Epidermal melanocyte (primary cell): ENCODE data around the gene TSSK3.
"Not testable (repeated sequence)": the region's sequence is repeated elsewhere in the genome, so short reads cannot be mapped to it uniquely, and the experiment has no call there.

Experiments used
- DNase-seq: peaks from one replicate; pipeline ENCODE4 v3.0.0; 2011; ENCODE audit warnings: low spot score; ENCODE audit not compliant: insufficient read length

TSSK3 gene

DNA sequence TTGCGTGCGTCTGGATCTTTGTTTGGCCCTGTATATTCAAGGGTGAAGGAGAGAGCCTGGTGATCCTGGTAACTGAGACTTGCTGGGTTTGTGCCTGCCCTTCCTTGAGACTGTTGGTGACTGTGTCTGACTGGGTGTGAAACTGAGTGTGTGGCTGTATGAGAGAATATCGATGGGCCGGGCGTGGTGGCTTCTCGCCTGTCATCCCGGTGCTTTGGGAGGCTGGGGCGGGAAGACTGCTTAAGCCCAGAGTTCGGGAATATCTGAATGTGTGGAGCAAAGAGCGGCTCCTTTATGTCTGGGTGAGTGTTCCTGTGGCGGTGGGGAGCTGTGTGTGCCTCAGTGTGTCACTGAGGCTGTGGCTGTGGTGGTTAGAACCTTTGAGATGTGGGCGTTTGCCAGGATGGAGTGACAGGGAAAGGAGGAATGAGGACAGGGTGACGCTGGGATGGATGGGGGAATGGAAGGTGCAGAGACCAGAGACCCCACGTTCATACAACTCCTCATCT lies 23.6 kb upstream of the TSSK3 start:
- no peak for DNase-seq

DNA sequence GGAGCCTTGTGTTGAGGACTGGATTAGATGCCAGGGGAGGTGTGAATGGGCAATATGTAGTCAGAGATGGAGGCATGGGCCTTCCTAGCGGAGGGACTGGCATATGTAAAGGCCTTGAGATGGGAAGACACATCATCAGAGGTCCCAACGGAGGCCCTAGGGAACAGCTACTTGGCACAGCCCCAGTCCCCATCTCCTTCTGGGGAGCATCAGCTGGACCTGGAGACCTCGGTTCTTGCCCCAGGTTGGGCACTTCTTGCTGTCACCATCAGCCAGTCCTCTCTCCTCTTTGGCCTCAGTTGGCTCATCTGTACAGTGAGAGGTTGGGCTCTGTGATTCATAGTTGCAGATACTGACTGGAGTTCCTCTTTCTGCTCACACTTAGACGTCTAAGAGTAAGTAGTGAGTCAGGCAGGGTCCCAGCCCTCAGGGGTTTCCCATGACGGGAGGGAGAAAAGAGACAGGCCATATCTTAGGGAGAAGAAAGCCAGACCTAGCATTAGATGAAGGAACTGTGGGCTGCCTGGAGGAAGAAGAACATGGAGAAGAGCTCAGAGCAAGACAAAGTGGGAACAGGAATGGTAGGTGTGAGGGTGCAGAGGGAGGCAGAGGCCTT lies 22.9 kb upstream of the TSSK3 start:
- DNase-seq, result no peak

DNA sequence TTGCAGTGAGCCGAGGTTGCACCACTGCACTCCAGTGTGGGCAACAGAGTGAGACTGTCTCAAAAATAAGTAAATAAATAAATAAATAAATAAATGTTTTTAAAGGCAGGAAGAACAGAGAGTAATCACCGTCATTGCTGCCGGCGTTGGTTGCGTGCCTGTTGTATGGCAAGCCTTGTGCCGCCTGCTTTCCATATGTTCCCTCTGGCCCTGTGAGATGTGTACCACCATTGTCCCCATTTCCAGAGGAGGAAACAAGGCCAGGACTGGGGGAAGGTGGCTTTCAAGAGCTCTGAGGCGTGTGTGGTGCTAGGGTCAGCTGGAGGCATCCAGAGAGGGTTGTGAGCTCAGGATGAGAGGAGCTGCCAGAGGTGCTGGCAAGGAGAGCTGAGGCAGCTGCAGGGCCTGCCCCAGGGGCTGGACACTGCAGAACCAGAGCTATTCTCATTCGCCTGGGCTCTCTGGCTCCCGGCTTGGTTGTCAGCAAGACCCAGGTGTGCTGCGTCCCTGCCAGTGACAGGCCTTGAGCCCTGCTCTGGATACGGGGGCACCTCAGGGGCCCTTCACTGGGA lies 21.1 kb upstream of the TSSK3 start:
- no peak for DNase-seq

DNA sequence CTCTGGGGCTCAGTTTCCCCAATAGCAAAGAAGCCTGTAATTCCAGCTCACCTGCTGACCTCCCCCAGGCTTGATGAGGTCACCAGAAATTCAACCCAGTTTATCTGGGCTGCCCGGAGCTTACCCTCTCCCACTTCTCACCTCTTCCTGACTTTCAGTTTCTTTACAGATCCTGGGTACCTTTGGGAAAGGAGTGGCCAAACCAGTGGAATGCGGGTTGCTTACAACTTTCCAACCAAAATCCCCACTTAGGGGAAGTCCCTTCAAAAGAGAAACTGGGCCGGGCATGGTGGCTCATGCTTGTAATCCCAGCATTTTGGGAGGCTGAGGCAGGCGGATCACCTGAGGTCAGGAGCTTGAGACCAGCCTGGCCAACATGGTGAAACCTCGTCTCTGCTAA lies 20.4 kb upstream of the TSSK3 start:
- DNase-seq, result no peak

DNA sequence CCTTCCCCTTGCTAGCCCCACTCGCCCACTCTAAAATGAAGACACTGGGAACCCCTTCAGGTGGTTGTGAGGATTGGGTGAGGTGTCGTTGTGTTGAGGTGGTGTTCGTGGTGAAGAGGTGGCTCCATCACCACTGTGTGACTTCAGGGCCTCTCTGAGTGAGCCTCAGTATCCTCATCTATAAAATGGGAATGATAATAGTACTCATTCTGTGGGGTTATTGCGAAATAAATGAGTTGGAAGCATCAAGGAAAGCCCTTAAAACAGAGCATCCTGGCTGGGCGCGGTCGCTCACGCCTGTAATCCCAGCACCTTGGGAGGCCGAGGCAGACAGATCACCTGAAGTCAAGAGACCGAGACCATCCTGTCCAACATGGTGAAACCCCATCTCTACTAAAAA lies 19.6 kb upstream of the TSSK3 start:
- DNase-seq, result no peak

DNA sequence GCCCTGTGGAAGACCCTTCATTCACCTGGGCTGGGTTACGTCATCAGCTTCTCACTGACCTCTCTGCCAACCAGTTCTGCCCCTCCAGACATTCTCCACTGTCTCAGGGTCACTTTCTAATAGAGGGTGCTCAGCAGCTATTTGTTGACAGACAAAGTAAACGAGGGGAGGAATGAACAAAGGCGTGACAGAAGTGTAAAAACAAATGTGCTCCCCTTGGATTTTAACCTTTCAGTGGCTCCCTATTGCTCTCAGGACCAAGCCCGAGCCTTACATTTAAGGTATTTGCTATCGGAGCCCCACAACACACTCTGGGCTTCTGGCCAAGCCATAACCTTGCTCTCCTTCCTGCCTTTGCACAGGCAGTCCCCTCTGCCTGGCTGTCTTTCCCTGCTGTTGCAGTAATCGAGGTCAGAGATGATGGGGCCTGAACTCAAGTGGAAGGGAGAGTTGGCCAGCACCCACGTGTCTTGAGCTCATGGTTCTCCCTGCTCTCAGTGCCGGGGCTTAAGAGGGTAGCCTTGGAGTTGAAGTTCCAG lies 17.0 kb upstream of the TSSK3 start:
- DNase-seq, result no peak

DNA sequence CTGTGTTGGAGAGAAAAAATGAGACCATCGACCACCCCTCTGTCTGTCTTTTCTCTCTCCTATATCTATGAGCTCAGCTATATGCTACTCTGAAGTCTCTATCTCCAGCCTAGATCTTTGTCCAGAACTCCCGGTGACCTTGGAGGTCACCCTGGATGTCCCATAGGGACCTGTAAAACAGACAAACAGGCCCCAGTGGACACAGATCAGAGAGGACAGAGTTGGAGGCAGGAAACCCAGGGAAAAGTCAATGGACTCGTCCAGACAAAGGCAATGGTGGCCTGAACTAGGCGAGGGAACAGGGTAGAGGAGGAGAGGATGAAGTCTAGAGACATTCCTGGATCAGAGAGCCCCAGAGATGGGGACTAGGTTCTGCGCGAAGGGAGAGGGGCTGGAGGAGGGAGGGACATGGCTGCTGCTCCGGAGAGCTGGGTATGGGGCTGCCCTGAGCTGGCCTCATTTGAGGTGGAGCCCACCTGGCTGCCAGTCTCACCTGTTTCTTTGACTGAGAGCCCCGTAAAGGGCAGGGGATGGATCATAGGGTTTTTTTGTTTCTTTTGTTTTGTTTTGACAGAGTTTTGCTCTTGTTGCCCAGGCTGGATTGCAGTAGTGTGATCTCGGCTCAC lies 15.7 kb upstream of the TSSK3 start:
- DNase-seq, result no peak

DNA sequence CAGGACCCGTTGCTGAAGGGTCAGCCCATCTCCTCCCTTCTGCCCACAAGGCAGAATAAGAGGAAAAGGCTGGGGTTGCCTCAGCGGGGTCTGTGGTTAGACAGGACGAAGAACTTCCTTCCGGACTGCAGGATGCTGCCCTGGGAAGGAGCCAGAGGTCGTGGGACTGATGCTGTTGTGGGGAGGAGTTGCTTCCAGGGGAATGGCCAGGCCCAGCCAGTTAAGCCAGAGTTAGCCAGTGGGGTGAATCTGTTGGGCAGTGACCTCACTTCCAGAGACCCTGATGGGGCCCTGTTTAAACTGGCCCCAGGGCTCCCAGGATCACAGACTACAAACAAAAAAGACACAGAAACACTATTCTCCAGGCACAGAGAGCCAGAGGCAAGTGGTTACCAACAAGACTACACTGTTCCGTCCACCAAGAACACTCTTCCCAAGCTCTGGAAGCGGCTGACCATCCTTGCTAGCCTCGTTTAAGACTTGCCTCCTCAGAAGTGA lies 13.1 kb upstream of the TSSK3 start:
- DNase-seq, result peak; percentile 50

DNA sequence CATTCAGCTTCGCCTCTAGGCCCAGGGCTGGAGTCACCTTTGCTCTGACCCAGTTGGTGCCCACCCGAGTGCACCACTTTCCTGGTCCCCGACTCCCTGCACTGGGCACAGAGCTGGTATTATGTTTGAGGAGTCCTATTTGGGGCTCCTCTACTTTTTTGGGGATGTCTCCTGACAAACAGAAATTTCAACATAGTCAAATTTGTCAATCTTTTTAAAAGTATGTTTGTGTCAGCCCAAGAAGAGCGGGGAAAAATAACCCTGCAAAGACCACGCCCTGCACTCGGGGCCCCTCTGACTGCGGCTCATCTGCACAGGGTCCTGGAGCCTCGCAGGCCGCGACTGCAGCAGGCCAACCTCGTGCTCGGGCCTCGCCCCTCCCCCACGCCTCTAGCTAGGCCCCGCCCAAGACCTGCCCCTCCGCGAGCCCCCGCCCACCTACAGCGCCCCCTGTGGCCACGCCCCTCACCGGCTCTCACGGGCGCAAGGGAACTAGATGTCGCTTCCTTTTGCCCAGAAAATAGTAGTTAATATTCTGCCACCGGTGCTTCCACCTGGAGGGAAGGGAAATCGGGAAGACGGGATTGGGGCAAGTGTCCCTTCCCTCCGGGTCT lies 11.4 kb upstream of the TSSK3 start:
- no peak for DNase-seq

DNA sequence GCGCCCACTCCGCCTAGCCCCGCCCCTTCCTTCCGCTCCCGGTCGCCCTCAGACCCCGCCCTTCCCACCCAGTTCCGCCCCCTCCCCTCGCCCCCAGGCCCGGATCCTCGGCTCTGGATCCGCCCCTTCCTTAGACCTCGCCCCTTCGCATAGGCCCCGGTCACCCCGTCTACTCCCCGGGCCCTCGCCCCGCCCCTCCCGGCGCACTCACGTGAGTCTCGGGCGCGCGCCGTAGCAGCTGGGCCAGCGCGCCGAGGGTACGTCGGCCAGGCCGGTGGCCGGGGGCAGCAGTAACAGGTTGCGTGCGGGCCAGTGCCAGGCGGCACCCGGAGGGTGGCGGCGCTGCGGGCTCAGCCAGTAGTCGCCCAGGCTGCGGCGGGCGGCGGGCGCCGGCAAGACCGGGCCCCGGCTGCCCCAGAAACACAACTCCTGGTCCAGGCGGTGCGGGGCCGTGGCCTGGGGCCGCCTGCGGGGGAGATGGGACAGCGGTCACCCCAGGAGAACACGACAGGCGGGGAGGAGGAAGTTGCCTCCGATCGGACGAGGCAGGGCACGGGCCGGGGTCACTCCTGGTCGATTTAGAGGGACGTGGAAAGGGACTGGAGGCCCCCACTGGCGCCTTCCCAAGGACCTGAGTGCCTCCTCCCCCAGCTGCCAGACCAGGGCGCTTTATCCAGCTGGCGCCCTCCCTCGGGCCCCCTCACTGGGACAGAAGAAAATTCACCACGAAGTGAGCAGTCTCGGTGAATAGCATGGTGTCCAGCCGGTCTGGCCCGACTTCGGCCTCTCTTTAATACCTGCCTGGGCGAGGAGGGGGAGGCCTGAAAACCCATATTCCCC lies 10.7 kb upstream of the TSSK3 start:
- DNase-seq, result peak; percentile 79

DNA sequence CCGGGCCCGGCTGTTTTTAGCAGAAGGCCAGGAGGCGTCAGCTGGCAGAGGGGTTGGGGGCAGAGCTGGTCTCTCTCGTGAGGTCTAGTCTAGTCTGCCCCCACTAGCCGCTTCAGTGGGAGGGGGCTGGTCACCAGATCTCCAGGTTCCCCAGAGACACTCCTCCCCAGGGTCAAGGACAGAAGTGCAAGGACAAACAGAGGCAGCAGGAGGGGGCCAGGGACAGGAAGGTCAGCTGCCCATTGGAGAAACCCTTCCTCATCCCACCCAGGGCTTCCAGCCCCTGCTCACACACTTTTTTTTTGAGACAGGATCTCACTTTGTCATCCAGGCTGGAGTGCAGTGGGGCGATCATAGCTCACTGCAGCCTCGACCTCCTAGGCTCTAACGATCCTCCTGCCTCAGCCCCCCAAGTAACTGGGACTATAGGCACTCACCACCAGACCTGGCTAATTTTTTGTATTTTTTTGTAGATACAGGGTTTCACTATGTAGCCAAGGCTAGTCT lies 10.0 kb upstream of the TSSK3 start:
- DNase-seq, result no peak

DNA sequence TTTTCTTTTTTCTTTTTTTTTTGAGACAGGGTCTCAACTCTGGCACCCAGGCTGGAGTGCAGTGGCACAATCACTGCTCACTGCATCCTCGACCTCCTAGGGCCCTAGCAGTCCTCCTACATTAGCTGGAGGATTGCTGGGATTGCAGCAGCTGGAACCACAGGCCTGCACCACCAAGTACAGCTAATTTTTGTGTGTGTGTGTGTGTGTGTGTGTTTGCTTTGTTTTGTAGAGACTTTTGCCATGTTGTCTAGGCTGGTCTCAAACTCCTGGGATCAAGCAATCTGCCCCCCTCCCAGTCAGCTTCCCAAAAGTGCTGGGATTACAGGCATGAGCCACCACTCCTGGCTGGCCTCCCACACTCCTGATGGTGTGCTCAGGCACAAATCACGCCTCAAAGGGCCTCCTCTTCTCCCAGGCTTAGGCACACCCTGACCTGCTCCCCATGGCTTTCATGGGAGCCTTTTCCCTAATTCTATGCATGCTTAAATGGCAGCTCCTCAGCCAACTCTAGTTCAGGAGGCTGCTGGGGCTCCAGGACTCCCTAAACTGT lies 9.4 kb upstream of the TSSK3 start:
- no peak for DNase-seq

DNA sequence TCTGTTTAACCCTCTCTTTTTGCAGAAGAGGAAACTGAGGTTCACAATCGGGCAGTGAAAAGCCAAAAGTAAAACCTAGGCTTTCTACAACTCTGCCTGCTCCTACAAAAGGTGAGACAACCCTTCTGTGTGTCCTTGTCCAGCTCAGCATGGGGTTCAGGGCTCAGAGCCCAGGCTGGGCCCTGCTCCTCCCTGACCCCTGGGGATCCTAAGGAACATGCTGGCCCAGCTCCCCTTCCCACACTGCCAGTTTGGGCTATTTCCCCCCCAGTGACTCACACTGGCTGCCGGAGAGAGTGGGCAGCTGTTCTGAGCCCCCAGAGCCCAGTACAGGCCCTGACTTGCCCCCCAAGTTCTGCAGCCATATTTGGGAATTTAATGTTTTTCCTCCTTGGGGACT lies 8.9 kb upstream of the TSSK3 start:
- DNase-seq, result no peak

DNA sequence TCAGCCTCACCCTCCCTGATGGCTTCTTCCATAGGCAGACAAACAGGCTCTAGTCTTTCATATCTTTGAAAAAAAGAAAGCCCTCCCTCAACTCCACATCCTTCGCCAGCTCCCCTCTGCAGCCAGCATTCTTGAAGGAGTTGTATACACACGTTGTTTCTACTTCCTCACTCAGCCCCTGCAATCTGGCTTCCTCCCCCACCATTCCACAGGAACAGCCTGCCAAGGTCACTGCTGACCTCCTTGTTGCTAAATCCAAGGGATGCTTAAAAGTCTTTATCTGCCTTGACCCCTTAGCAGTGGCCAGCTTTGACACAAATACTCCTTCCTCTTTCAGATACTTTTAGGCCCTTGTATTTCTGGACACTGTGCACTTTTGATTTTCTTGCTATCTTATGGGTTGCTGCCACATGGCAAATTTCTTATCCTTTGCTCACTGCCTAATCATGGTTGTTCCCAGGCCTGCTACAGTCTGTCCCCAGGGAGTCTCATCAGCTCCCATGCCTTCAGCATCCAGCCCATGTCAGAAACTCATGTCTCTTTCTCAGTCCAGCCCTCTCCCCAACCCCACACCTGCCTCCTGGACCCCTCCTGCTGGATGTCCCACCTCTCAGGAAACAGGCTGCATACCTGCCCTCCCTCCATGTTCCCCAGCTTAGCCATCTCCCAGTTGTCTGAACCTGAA lies 8.3 kb upstream of the TSSK3 start:
- DNase-seq, result peak; percentile 11

DNA sequence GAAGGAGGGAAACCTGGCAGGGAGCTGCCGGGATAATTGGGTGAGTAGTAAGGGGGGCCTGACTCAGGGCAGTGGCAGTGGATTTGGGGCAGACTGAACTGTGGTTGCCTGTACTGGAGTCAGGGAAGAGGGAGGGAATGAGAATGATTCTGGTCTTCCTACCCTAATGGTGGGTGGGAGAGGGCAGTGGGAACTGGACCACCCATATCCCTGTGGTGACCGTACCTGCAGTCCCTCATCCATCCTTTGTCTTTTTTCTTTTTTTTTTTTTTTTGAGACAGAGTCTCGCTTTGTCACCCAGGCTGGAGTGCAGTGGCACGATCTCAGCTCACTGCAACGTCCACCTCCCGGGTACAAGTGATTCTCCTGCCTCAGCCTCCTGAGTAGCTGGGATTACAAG lies 6.6 kb upstream of the TSSK3 start:
- DNase-seq, result not testable (repeated sequence)

DNA sequence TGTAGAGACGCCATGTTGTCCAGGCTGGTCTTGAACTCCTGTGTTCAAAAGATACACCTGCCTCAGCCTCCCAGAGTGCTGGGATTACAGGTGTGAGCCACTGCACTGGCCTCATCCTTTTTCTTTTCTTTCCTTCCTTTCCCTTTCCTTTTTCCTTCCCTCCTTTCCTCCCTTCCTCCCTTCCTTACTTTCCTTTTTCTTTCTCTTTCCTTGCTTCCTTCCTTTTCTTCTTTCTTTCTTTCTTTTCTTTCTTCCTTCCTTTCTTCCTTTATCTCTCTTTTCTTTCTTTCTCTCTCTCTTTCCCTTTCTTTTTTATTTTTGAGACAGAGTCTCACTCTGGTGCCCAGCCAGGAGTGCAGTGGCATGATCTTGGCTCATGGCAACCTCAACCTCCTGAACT lies 5.9 kb upstream of the TSSK3 start:
- no peak for DNase-seq

DNA sequence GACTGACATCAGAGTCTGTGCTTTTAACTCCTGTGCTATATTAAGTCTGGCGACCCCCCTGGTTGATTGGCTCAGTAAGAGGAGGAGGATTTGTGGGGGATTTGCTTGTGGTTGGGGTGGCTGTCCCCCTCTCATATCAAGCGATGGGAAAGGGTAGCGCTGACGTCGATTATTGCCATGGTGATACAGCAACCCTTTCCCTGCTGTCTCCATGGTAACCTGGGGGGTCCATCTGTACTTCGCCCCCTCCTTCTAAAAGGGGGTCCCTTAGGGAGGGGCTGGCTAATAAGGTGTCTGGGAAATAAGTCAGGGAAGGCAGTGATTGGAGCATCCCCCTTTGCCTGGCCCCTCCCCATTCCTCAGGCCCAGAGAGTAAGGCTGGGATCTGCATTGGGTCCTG lies 4.7 kb upstream of the TSSK3 start:
- DNase-seq, result no peak

DNA sequence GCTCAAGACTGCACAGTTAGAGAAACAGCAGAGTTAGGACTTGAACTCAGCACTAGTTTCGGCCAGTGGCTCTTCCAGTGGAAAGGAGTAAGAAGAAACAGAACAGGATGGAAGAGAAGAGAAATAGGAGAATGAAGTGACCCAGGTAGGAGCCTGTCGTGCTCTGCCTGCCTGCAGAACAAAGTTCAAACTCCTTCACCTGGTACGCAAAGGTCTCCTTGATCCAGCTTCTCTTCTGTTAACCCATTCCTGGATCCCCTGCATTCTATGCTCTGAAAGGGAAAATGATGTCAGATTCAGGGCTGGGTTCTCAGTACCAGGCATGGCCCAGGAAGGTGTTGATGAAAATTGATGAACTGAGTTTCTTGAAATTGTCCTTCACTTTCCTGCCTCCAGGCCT lies 3.9 kb upstream of the TSSK3 start:
- DNase-seq, result peak; percentile 5

DNA sequence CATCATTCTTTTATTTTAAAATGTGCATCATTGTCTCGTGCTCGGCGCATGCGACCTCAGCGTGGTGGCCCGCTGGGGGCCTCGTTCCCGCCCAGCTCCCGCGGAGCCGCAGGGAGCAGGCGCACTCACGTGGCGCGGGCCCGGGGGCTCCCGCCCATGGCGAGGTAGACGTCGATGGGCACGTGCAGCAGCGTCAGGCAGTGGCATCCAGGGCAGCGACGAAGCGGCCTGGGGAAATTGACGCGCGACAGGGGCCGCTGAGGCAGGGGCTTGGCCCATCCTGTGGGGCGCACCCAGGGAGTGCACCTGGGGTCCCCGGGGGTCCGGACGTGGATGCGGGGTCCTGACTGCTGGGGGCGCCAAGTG lies 1.0 kb upstream of the TSSK3 start:
- no peak for DNase-seq
